AG09309 (cell line): ENCODE data around the gene FAM149A.
A peak's percentile ranks its signal among the peaks of the same experiment; 100 is the strongest.

Source experiments
- DNase-seq: peaks from one replicate; pipeline ENCODE4 v3.0.0-alpha.2; 2010; ENCODE audit warnings: low read depth
- H3K4me3 ChIP-seq: 2 replicates; pipeline ENCODE4 v1.5.1; 2011; ENCODE audit warnings: mild to moderate bottlenecking, low read depth, low read length, moderate library complexity; ENCODE audit not compliant: control insufficient read depth
- TF ChIP-seq, protein P1 (sequence below): IDR thresholded peaks from 2 replicates; pipeline ENCODE4 v1.5.1; 2011; ENCODE audit warnings: mild to moderate bottlenecking, low read depth, low read length, inconsistent platforms; ENCODE audit not compliant: insufficient read depth, control insufficient read depth; ENCODE audit errors: missing control alignments

Gene FAM149A

DNA sequence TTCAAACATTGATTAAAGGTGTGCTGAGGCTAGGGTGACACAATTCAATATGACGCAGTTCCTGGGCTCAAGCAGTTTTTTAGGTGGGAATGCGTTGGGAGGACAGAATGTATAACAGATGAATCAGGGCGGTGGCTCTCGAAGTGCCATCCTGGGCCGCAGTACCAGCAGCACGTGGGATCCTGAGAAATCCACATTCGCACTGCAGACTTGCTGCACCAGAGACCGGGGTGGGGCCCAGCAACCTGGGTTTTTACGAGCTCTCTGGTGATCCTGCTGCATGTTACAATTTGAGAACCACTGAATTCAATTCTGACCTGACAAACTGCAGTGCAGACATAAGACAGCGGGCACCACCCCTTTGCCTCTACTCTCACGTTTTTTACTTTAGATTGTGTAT is 30.4 kb downstream of the FAM149A start:
- no peak overlapping the region for H3K4me3 ChIP-seq
- TF ChIP-seq, protein P1, sequence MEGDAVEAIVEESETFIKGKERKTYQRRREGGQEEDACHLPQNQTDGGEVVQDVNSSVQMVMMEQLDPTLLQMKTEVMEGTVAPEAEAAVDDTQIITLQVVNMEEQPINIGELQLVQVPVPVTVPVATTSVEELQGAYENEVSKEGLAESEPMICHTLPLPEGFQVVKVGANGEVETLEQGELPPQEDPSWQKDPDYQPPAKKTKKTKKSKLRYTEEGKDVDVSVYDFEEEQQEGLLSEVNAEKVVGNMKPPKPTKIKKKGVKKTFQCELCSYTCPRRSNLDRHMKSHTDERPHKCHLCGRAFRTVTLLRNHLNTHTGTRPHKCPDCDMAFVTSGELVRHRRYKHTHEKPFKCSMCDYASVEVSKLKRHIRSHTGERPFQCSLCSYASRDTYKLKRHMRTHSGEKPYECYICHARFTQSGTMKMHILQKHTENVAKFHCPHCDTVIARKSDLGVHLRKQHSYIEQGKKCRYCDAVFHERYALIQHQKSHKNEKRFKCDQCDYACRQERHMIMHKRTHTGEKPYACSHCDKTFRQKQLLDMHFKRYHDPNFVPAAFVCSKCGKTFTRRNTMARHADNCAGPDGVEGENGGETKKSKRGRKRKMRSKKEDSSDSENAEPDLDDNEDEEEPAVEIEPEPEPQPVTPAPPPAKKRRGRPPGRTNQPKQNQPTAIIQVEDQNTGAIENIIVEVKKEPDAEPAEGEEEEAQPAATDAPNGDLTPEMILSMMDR = no peak
- no peak for DNase-seq

DNA sequence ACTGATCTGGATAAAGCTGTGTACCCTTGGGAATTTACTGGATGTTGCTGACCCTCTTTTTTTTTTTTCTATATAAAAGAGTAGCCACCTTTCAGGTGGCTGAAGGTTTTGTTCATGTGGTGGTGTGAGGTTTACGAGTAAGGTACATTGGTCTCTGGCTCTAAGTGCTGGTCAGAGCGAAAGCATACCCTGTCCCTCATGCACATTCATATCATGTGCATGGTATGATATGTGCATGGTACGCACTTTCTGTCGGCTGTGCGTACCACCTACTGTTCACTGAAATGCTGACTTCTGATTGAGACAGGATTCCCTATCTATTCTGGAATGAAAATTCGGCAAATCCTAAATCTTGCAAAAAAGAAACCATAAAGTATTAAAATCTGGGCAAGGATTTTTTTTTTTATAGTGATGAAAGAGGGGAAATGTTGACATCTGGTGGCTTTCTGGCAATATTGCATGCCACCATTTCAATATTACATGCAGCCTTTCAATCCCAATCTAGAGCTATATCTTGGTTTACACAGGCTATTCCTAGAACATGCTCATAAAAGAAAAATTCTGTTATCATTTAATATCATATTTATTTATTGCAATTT is 32.8 kb downstream of the FAM149A start:
- no peak for DNase-seq
- TF ChIP-seq, protein P1 = peak; percentile 56
- H3K4me3 ChIP-seq = no peak overlapping the region

DNA sequence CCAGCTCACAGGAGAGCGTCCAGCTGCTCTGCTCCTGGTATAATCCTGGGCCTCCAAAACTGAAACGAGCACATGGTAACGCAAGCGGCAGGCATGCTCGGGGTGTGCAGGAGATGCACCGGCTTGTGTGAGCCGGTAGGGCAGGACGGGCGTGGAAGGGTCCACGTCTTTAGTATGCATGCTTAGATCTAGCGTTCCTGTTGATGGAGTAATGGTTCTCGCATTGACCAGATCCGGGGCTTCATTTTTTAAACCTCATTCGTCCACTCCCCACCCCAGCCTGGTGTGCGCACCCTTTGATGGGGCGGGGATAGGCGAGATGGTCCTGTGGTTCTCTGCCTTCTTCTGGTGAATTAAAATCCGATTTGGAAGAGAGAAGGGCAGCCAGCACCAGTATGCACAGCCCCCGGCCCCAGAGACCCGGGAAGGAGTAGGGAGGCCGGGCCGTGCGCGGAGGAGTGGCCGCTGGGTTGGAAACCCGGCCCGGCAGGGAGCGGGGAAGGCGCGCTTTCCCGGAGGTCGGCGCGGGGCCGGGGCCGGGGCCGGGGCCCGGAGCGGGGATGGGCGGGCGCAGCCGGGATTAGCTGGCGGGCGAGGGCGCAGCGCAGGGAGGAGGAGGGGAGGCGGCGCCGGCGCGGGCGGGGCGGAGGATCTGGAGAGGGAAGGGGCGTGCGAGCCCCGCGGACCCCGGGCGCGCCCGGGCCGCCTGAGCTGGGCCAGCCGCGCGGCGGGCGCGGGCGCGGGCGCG is 39.9 kb downstream of the FAM149A start:
- H3K4me3 ChIP-seq = peak overlapping the region; percentile 53
- DNase-seq = no peak
- TF ChIP-seq, protein P1 = peak; percentile 21

DNA sequence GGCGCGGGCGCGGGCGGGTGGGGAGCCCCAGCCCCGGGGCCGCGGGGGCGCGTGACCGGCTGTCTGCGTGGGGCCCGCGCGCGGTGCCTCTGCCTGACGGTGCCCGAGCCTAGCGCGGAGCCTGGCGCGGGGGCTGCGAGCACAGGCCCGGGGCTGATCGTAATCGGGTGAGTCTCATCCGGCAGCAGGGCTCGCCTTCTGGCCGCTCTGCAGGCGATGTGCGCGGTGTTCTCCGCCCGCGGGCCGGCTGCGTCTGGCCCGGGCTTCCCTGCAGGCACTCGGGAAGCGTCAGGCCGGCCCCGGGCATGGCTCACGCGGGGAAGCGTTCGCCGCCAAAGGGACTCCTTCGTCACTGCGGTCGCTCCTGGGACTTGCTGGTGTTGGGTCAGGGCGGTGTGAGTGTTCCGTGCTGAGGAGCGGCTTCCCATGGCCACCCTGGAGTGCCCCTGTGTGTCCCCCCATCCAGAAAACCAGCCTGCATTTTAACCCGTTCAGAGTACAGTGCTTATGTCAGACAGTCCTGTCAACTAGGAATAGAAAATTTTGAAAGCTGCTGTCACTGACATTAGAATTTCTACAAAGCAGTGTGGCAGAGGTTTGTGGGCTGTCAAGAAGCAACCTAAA is 40.6 kb downstream of the FAM149A start:
- no peak for DNase-seq
- peak overlapping the region; percentile 54 for H3K4me3 ChIP-seq

DNA sequence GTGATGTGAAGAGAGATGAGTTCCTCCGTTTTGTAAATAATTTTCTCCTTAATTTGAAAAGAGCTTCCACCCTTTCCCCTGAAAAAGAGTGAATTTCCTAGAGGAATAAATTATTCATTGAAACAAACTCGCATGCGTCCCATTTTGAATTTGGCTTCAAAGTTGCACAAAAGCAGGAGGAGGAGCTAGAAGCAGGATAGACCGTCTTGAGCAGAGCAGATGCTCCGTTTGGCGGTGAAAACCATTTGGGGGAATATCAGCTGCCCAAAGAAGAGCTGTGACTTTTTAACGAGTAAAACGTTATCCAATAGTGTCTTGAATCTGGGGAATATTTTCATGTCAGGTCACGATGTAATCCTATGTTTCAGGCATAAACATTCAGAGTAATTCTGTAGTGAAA is 42.0 kb downstream of the FAM149A start:
- no peak overlapping the region for H3K4me3 ChIP-seq
- TF ChIP-seq, protein P1 = no peak
- no peak for DNase-seq

More for the DNA sequence above, 40.6 kb downstream of the FAM149A start:
- TF ChIP-seq, protein P1 = no peak

DNA sequence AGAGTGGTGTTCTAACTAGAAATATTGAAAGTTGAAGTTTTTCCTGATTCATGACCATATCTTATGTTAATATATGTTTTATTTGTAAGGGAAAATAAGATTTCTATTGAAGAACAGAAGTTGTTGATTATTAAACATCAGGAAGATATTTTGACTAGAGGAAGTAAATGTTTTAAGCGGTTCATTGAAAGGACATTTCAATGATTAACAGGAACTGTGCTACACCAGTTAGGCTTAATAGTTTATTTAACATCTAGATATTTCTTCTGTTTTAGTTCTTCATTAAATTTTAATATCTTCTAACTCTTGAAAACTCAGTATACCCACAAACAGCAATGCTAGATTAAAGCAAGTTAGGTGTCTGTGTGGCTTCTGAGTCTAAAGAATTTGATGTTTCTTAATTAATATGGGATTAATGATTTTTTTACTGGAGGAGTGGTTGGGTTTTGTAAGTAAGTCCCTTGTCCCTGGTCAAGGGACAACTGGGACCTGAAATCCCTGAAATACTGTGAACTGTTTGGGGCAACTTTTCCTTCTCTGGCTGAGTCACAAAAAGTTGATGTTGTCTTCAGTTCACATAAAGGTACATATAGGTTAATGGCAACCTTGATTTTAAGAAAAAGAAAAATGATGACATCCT is 44.0 kb downstream of the FAM149A start:
- TF ChIP-seq, protein P1 = no peak
- no peak for DNase-seq
- no peak overlapping the region for H3K4me3 ChIP-seq
